Activated CD4-positive, alpha-beta T cell treated with anti-CD3 and anti-CD28 coated beads for 4 hours (primary cell): ENCODE data around the gene SLC27A4.
A peak's percentile ranks its signal among the peaks of the same experiment; 100 is the strongest.
"Not testable (repeated sequence)": the region's sequence is repeated elsewhere in the genome, so short reads cannot be mapped to it uniquely, and the experiment has no call there.

Experiments used
- DNase-seq, 2 donors: peaks; one replicate each; pipeline ENCODE4 v3.0.0-alpha.2; 2020

The SLC27A4 gene

DNA sequence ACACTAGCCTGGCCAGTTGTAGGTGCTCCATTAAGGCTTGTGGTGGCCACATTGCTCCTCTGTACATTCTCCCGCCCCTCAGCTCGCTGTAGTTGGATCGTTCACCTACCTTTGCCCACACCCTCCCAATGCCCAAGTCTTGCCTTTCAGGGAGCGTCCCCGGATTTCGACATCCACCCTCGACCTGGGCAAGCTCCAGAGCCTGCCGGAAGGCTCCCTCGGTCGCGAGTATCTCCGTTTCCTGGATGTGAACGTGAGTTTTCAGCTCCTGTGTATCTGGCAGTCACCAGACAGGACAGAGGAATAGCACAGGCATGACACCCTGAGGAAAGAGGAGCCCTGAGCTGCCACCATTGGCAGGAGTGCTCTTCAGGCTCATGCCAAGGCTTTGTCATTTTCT lies 14.7 kb upstream of the SLC27A4 start:
- no peak for DNase-seq

DNA sequence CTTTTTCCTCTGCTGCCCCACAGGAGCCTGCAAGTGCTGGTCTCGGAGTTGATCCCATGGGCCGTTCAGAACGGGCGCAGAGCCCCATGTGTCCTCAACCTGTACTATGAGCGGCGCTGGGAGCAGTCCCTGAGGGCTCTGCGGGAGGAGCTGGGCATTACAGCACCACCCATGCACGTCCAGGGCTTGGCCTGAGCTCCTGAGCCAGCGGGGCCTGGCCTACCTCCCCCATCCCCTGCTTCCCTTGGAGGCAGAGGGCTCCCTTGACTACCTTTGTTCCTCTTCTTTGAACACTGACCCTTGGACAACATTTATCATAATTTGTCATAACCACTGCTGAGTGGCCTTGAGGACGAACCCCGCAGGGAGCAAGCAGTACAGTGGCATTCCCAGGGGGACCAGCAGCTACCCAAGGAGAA lies 6.9 kb upstream of the SLC27A4 start:
- DNase-seq, result no peak

DNA sequence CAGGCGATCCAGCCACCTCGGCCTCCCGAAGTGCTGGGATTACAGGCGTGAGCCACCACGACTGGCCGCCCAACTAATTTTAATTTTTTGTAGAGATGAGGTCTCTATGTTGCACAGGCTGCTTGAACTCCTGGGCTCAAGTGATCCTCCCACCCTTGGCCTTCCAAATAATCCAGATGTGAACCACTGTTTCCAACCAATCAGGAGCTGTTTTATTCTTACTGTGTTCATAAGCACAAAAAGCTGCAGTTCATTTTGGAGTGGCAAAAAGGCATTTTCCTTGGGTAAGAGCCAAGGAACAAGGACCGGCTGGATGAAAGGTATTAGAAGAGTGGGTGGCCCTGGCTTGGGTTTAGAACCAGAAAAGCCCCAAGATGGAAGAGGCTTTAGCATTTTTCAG lies 5.2 kb upstream of the SLC27A4 start:
- no peak for DNase-seq

DNA sequence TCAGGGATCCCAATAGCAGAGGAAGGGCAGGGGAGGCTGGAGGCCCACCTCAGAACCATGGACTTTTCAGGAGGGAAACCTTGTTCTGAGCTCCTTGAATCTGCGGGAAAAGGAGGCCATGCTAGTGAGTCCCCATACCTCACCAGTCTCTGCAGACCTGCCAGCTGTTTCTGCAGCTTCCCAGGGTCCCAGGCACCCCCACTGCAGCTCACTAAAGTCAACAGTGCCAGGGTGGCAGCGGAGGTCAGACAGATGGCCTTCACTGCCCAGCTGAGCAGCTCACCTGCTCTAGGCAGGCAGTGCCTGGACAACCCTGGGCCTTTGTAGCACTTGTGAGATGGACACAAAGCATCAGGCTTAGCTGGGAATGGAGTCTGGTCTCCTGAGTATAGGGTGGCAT lies 4.4 kb upstream of the SLC27A4 start:
- DNase-seq, result no peak

DNA sequence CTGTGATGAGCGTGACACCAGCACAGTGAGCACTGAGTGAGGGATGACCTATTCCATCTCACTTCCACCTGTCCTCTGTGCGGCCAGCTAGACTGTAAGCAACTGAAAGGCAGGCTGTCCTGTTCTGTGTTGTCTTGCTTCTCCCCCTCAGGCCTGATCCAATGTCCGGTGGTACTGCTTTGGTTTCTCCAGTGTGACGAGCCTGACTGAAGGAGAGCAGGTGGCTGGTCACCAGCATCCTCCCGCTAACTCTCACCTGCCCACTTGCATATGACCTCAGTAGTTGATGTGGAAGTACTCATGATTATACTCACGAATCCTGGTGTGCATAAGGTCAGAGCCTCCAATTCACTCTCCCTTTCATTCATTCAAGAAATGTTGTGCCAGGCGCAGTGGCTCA lies 2.4 kb upstream of the SLC27A4 start:
- DNase-seq, result no peak

DNA sequence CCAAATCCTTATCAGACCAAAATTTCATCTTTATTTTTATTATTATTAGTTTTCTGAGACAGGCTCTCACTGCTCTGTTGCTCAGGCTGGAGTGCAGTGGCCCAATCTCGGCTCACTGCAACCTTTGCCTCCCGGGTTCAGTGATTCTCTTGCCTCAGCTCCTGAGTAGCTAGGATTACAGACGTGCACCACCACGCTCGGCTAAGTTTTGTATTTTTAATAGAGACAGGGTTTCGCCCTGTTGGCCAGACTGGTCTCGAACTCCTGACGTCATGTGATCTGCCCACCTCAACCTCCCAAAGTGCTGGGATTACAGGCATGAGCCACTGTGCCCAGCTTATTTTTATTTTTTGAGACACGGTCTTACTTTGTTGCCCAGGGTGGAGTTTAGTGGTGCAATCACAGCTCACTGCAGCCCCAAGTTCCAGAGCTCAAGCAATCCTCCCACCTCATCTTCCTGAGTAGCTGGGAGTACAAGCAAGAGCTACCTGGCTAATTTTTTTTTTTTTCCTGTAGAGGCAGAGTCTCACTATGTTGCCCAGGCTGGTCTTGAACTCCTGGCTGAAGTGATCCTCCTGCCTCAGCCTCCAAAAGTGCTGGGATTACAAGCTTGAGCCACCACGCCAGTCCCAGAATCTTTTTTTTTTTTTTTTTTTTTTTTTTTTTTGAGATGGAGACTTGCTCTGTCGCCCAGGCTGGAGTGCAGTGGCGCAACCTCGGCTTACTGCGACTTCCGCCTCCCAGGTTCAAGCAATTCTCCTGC lies 1.3 kb upstream of the SLC27A4 start:
- DNase-seq, result not testable (repeated sequence)

DNA sequence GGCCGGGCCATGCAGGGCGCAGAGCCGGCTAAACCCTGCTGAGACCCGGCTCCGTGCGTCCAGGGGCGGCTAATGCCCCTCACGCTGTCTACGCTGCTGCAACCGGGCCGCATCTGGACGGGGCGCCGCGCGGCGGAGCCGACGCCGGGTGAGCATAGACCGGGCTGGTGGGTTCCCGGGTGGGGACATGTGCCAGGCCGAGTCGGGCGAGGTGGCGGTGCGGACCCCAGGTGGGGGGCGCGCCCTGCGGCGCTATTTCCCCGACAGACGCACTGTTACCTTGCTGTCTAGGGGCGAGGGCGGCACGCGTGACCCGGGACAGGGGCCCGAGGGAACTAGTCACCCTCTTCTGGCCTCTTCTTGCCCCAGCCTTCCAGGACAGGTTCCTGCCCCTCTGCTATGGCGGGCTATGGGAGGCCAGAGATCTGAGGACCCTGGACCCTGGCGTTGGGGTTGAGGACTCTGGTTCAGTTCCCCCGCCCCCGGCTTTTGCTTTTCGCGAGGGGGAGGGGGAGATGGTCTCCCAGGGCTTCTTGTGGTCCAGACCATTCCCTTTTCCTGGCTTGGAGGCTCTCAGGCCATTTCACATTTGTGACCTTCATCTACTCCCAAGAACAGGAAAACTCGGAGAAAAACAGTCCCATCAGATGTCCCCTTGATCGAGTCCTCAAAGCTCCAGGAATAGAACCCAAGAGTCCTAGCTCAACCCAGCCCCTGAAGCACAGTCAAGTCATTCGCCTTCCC lies 536 bp downstream of the SLC27A4 start:
- DNase-seq, result no peak

DNA sequence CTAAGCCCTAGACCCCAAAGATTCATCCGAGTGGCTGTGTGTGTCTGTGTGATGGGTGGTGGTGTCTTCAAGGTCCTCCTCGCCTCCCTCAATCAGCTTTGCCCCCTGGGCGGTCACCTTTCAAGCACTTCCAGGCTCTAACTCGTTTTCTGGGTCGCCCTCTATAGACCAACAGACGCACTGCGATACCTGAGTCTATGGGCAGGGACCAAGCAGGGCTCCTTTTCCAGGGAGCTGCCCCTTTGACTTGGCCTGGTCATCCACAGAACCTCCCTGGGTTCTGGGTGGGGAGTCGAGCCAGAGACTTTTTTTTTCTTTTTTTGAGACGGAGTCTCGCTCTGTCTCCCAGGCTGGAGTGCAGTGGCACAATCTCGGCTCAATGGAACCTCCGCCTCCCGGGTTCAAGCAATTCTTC lies 1.1 kb downstream of the SLC27A4 start:
- DNase-seq, result peak; percentile 62 to 70

DNA sequence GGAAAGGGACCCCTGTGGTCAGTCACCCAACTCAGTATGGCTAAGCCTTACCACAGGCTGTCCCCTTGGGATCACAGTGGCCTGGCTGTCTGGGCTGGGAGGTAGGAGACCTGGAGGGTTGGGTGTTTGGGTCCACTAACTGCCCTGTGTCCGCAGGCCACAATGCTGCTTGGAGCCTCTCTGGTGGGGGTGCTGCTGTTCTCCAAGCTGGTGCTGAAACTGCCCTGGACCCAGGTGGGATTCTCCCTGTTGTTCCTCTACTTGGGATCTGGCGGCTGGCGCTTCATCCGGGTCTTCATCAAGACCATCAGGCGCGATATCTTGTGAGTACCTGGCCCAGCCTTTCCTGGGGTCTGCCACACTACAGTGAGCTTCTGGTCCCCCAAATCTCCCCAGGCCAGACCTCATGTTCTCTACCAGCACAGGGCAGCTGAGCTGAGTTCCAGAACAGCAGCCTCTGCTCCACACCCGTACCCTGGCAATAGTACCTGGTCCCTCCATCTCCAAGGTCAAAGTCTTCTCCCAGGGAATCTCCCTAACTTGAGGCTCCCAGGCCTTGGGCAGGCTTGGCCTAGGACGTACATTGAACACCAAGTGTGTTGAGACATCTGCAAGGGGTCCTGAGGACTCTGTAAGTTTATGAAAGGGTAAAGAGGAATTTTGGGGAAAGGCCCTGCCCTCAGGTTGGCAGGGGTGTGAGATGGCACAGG lies 2.8 kb downstream of the SLC27A4 start:
- DNase-seq, result no peak

DNA sequence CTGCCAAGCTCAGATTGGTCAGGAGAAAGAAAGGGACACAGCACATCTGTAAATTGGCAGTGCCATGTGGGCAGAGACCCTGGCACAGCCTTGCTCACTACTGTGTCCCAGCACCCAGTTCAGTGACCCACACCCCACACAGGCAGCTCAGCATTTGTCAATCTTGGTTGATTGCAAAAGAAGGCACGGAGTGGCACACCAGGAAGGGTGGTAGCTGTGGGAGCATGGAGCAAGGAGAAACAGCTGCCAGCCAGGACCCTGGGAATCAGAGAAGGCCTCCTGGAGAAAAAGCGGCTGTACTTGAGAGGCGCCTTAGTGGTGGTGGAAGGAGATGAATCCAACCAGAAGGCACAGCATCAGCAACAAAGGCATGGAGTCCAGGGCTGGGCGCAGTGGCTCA lies 3.5 kb downstream of the SLC27A4 start:
- no peak for DNase-seq

DNA sequence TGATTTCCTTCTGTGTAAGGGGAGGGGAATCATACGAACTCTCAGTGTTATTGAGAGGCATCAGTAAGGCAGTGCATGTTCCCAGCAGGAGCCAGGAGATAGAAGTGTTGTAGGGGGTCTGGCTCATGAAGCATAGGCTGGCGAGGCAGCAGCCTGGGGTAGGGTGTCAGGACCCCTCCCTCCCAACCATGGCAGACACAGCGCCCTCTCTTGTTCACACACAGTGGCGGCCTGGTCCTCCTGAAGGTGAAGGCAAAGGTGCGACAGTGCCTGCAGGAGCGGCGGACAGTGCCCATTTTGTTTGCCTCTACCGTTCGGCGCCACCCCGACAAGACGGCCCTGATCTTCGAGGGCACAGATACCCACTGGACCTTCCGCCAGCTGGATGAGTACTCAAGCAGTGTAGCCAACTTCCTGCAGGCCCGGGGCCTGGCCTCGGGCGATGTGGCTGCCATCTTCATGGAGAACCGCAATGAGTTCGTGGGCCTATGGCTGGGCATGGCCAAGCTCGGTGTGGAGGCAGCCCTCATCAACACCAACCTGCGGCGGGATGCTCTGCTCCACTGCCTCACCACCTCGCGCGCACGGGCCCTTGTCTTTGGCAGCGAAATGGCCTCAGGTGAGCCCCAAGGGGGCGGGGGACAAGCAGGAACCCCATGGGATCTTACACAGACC lies 4.7 kb downstream of the SLC27A4 start:
- DNase-seq, result no peak

DNA sequence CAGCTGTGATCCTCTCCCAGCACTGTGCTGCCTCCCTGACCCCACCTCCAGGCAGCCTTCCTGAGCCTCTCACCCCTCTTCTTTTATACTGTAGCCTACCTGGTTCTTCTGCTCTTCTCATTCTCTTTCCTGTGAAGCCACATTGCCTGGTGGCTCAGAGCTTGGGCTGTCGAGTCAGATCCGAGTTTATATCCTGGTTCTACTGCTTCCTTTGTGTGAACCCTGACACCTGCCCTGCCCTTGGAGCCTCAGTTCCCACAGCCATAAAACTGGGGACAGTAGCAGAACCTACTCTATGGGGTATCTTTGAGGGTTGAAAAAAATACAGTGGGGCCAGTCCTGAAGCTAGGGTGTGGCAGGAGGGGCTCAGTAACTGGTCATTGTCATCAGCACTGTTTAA lies 8.8 kb downstream of the SLC27A4 start:
- DNase-seq, result no peak

DNA sequence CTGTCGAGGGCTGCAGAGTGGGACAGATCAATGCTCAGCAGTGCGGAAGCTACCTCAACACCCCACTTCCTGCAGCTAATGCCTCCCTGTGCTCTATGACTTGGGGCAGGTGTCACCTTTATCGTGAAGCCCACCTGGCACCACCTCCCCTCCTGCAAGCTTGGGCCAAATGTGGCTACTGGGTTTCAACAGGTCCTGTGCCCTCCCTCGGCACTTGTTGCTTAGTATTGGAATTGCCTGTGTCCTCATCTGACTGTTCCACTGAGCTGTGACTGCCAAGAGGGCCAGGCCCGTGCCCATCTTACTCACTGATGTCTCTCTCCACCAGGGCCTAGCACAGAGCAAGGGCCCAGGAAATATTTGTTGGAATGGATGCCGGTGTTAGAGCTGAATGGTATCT lies 9.4 kb downstream of the SLC27A4 start:
- DNase-seq, result no peak

DNA sequence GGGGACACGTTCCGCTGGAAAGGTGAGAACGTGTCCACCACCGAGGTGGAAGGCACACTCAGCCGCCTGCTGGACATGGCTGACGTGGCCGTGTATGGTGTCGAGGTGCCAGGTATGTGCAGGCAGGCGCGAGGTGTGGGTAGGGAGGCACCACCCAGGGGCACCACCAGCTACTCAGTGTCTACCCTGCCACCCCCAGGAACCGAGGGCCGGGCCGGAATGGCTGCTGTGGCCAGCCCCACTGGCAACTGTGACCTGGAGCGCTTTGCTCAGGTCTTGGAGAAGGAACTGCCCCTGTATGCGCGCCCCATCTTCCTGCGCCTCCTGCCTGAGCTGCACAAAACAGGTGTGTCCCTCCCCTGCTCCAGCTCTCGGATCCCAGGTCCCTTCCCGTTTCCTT lies 15.1 kb downstream of the SLC27A4 start:
- no peak for DNase-seq

DNA sequence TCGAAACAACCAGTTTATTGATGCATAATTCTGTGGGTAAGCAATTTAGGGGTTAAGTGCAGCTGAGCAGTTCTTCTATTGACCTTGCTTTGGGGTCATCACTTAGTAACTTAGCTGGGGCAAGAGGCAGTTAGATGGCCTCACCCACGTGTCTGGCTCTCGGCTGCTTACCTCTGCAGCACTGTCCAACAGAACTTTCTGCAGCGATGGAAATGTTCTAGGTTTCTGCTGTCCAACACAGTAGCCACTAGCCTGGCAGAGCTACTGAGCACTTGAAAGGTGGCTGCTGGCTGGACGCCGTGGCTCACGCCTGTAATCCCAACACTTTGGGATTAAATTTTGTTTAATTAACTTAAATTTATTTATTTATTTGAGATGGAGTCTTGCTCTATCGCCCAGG lies 17.8 kb downstream of the SLC27A4 start:
- no peak for DNase-seq

DNA sequence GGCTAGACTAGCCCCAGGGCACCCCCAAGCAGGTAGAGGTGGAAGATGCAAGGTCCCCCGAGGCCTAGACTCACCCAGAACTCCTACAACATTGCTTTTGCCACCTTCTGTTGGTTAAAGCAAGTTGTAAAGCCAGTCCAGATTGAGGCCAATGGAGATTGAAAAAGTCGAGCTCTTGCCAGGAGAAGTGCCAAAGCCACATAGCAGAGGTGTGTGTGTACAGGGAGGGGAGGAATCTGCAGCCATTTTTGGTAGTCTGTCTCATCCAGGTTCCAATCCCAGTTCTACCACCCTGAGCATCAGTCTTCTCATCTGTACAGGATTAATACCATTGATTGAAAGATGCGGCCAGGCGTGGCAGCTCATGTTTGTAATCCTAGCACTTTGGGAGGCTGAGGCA lies 18.5 kb downstream of the SLC27A4 start:
- DNase-seq, result no peak

DNA sequence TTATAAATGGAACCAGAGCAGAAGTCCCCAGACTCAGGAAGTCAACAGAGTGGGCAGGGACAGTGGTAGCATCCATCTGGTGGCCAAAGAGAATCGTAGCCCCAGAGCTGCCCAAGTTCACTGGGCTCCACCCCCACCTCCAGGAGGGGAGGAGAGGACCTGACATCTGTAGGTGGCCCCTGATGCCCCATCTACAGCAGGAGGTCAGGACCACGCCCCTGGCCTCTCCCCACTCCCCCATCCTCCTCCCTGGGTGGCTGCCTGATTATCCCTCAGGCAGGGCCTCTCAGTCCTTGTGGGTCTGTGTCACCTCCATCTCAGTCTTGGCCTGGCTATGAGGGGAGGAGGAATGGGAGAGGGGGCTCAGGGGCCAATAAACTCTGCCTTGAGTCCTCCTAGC lies 20.5 kb downstream of the SLC27A4 start:
- no peak for DNase-seq

DNA sequence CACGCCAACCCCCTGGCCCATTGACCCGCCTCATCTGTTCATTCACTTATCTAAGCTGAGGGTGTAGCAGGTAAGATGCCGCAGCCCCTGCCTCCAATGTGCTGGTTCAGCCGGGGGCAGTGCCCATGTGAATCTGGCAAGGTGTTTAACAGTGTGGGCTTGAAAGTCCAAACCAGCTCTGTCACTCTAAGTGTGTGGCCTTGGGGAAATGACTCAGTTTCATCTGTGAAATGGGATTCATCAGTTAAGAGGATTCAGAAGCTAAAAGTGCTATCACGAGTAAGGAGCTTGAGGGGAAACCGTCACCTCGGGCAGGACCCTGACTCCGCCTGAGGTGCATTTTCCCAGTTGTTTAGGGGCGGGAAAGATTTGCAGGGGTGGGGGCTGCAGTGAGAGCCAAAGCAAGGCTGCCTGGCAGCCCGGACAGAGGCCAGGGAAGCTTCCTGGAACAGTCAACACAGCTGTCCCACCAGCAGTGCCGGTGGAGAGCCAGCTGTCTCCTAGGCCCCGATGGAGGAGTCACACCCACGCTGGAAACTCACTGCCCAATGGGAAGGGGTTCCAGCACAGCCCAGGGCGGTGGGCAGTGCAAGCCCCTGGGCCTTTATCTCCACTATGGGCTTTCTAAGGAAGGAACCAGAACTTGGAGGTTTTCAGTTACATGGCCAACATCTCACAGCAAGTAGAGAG lies 21.1 kb downstream of the SLC27A4 start:
- no peak for DNase-seq

DNA sequence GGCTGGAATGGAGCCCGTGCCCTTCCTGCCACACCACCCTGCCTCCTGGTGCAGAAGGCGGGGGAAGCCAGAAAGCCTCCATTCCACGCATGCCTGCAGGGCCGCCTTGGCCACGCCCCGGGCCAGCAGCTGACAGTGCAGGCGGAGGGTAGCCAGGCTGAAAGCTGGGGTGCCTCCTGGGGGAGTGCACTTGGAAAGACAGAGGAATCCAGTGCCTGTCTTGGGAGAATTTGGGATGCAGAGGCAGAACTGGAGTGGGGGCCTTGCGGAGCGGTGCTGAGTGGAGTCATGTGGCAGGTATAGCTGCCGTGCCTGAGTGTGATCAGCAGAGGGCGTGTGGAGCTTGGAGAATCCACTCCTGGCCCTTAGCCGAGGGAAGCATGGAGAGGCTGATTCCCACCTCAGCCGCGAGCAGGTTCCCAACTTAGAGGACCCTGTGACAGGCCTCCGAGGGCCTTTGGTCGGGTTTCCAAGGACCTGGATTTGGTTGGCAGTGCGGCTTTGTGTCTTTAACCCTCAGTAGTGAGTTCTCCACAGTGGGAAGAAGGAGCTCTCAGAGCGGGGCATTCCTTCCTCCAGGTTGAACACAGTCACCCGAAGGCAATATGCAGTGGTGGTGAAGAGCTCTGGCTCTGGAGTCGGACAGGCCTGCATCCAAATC lies 21.8 kb downstream of the SLC27A4 start:
- DNase-seq, result peak; percentile 64 to 70

DNA sequence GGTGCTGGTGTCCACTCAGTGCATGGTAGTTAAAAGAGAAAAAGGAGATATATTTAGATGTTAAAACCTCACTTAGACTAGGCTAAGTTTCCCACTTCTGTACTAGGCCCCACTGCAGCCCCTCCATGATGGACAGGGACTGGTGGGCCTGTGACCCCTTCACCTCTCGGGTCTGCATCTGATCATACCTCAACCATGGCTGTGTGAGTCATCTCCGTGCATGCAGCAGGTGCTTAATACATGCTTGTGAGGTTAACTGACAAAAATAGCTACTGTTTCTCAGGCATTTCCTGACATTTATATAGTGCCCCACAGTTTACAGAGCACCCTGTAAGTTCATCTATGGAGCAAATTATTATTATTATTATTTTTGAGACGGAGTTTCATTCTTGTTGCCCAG lies 22.4 kb downstream of the SLC27A4 start:
- no peak for DNase-seq

DNA sequence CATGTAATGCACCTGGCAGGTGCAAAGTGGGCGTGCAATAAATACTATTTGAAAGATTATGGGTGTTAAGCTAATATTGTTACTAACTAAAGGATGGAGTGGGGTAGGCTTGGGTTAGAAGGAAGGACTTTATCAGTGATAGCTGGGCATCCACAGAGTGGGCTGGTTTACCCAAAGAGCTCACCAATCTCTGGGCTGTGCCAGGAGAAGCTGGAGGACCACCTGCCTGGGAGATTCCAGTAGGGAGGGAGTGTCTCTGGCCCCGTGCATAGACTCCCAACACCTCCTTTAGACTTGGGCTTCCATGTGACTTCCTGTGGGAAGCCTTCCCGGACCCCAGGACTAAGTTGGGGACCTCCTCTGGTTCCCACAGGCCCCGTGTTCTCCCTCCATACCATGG lies 25.2 kb downstream of the SLC27A4 start:
- DNase-seq, result no peak

DNA sequence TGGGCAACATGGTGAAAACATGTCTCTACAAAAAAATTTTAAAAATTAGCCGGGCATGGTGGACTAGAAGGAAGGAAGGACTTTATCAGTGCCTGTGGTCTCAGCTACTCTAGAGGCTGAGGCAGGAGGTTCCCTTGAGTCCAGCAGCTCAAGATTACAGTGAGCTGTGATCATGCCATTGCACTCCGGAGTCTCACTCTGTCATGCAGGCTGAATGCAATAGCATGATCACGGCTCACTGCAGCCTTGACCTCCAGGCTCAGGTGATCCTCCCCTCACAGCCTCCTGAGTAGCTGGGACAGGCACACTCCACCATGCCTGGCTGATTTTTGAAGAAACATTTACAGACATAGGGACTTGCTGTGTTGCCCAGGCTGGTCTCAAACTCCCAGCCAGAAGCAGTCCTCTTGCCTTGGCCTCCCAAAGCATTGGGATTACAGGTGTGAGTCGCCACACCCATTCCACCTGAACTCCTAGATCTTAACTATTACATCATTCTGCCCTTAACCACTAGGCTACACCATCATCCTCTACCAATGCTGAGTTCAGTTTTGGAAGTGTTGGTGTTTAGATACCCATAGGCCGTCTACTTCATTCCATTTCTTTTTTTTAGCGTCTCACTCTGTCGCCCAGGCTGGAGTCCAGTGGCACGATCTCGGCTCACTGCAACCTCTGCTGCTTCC lies 28.8 kb downstream of the SLC27A4 start:
- no peak for DNase-seq
